EL (cell line): Measurements from ENCODE around the gene ZEB2.

Experiments used
- DNase-seq: peaks from one replicate; pipeline ENCODE4 v3.0.0-alpha.2; 2016

Gene ZEB2

GRCh38 chr2:144447535-144447934 lies 72.4 kb downstream of the ZEB2 start:
- no peak for DNase-seq

DNA sequence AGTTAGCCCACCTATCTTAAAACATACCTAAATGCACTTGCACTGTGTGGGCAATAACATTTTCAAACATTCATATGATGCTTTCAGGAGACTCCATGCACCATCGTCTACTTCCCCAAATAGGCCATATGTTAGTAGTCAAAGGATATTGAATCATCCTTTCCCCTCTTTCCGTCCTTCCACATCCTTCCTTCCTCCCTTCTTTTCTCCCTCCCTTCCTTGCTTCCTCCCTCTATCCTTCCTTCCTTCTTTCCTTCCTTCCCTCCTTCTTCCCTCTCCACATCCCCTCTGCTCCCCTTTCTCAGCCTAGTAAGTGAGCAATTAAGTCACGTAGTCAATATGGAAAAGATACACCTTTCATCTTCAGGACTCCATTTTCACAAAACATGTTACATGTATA lies 73.8 kb downstream of the ZEB2 start:
- DNase-seq: no peak

GRCh38 chr2:144445196-144445595 lies 74.7 kb downstream of the ZEB2 start:
- DNase-seq: no peak

GRCh38 chr2:144443837-144444817 lies 75.8 kb downstream of the ZEB2 start:
- DNase-seq: no peak

- no peak for DNase-seq
These were observed 78.2 kb downstream of the ZEB2 start for GRCh38 chr2:144441711-144442141.

- no peak for DNase-seq
These were observed 79.9 kb downstream of the ZEB2 start for GRCh38 chr2:144439993-144440392.

- no peak for DNase-seq
These were observed 80.9 kb downstream of the ZEB2 start for GRCh38 chr2:144438801-144439631.

- no peak for DNase-seq
These were observed 82.3 kb downstream of the ZEB2 start for GRCh38 chr2:144437636-144438035.

- no peak for DNase-seq
These were observed 85.3 kb downstream of the ZEB2 start for GRCh38 chr2:144434425-144435222.

DNA sequence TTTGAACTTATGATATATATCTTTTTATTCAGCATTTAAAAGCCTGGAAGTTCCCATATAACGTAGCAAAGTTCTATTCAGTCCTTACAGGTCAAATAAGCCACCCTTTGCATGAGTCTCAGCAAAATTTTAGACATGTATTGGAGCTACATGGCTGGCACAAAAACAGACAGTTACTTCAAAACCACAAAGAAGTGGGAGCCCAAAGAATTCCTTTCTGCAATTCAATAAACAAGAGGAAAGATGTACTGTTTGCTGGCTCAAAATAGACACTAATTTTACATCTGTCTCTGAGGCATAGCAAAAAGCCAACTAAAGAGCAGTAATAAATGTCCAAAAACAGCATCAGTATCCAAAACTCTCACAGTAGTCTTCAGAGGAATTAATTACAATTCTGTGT lies 87.0 kb downstream of the ZEB2 start:
- no peak for DNase-seq

DNA sequence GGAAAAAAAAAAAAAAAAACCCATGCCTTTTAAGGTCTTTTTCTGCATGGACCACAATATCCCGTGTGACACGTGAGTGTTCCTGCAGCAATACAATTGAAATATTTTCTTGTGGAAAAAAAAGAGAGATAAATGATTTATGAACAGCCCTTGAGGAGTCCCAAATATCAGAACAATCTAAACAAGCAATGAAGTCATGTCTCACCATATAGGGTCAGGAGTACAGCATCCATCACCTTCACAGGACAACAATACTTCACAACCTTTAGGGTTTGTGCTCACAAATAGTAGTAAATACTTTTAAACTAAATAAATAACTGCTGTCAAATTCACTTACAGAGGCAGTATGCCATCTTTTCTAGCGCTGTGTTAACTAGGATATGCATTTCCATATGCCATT lies 87.9 kb downstream of the ZEB2 start:
- no peak for DNase-seq

- no peak for DNase-seq
These were observed 88.5 kb downstream of the ZEB2 start for GRCh38 chr2:144431392-144431783.

GRCh38 chr2:144430722-144431391 lies 89.1 kb downstream of the ZEB2 start:
- no peak for DNase-seq

- DNase-seq: no peak
These were observed 90.4 kb downstream of the ZEB2 start for GRCh38 chr2:144429396-144430112.

DNA sequence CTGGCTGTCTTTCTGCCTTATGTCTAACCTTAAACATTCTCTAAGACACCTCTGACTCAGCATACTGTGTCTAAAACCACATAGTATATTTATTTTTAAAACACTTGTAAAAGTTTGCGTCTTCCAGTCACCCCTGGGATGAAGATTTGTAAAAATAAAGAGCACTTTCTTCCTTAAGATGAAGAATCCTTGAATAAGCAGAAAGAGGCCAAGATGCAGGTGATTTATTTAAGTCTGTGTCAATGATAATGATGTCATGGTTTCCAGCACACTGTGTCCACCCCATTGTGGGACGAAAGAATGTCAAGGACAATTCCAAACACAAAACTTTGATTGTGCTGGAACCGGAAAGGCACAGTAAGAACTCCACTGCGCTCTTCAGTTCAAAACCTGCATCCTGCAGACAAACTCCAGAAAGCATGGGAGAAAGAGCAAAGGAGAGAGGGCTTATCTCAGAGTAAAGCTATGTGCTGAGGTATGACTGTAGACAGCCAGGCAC lies 92.9 kb downstream of the ZEB2 start:
- peak; percentile 78 for DNase-seq

DNA sequence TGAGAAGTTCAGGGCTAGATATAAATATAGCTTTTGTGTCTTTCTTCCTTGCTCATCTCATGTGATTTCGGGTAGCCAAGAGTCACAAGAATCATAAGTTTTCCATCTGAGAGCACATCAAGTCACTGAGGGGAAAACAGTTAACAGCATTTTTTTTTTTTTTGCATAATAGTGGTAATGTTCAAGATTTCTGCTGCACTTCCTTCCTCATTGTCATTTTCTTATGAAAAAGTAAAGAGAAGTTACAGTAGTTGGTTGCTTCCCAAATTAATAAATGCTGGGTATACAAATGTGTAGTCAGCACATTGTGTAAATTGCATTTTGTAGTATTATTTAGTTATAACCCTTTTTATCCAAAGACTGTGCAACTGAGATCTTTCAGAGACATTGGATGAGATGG lies 93.6 kb downstream of the ZEB2 start:
- no peak for DNase-seq

DNA sequence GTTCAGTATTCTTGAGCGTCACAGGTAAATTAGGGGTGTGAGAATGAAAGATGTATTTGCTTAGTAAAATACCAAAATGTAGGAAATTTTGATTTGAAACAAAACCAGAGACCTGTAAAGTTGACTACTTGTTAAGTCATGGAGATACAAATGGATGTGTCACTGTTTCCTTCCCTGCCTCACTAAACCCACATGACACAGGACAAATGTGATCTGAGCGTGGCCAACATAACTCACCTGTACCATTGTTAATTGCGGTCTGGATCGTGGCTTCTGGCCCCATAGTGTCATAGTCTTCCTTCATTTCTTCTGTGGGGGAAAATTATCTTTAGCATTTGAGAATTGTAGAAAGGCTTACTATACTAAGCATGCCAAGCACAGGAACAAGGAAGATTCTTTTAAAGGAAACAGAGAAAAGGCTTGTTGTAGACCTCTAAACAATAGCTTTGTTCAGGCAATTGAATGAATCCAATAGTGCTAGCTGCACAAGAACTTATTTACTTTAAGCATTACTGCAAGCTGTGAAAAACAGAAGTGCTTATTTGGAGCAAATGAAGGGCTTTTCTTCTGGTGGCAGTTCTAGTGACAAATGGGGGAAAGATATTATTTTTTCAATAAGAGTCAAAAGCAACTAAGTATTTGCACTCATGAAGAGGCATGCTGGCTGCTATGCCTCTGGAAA lies 95.2 kb downstream of the ZEB2 start:
- DNase-seq: no peak

DNA sequence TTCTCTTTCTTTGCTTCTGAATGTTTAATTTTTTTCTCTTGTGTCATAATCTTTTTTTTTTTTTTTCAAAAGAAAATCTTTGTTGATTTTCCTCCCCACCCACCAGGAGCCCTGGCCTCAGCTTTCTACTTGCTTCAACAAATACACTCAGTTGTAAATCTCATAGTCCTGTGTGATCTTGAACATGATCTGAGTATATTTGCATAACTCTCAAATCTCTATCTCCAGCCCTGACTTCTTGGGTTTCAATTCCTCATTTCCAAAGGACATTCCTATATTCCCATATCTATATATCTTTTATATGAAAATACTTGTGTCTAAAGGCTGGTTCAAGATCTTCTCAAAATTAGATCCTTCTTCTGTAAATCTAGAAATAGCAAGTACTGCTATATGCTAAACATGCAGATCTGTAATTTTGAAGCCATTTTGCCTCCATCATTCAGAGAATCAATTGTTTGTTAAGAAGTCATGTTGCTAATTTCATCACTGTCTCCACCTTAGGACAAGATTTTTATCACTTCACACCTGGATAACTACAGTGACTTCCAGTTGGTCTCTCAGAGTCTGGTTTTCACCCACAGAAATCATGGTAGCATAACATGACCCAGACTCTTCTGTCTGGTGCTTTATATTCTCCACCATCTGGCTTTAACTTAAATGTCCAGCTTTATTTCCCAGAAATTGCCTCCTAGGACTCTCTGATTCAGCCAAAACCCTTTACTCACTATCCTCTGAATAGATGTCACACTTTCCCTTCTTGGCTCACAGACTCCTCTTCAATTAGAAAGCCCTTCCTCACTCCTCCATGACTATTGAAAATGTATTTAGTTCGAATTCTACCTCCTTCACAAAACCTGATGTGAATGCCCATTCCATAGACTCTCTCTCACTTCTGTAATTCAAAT lies 98.1 kb downstream of the ZEB2 start:
- no peak for DNase-seq

- no peak for DNase-seq
These were observed 100.7 kb downstream of the ZEB2 start for GRCh38 chr2:144419218-144419617.

DNA sequence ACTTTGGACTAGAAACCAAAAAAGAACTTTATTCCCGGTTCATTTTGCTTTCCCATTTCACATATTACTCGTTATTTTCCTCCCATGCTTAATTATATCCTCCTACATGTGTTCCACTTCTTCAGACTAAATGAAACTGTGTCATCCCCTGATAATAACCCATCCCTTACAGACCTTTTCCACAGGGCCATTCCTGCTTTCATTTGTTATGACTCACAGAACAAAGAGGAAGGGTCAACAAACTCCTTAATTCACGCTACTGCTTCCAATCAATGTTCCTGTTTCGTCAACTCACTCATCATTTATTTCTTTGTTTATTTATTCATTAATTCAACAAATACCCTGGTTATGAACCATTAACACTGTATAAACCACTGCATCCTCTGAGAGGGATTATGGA lies 104.5 kb downstream of the ZEB2 start:
- no peak for DNase-seq
